Measurements from ENCODE around the gene ANGEL1. TPM values are rescaled to one million over a fixed set of nuclear protein-coding genes. Genes with fewer than 3 reads are reported as not detected.

ANGEL1 gene
- total RNA-seq, 4 donors from 2014 or later = 10.9 to 23.8 (median 17.4) TPM

DNA sequence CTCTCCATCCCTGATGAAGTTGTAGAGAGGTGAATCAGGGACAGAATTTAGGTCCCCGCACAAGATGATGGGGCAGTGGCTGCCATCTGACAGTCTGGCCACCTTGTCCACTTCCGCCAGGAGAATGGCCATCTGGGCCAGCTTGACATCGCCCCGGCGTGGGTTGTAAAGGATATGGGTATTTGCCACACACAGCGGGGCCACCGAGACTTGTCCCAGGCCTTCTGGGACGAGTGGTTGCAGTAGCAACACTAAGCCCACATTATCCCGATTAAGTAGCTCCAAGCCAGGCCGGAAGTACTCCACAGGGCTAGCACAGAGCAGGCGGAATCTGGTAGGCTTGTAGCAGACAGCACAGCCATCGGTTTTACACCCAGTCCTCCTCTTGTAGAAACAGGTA lies 6.2 kb downstream of the ANGEL1 start:
- TF ChIP-seq, protein P1, sequence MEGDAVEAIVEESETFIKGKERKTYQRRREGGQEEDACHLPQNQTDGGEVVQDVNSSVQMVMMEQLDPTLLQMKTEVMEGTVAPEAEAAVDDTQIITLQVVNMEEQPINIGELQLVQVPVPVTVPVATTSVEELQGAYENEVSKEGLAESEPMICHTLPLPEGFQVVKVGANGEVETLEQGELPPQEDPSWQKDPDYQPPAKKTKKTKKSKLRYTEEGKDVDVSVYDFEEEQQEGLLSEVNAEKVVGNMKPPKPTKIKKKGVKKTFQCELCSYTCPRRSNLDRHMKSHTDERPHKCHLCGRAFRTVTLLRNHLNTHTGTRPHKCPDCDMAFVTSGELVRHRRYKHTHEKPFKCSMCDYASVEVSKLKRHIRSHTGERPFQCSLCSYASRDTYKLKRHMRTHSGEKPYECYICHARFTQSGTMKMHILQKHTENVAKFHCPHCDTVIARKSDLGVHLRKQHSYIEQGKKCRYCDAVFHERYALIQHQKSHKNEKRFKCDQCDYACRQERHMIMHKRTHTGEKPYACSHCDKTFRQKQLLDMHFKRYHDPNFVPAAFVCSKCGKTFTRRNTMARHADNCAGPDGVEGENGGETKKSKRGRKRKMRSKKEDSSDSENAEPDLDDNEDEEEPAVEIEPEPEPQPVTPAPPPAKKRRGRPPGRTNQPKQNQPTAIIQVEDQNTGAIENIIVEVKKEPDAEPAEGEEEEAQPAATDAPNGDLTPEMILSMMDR (IDR thresholded peaks at IDR 0.05; ENCODE audit: low read depth) = no peak

DNA sequence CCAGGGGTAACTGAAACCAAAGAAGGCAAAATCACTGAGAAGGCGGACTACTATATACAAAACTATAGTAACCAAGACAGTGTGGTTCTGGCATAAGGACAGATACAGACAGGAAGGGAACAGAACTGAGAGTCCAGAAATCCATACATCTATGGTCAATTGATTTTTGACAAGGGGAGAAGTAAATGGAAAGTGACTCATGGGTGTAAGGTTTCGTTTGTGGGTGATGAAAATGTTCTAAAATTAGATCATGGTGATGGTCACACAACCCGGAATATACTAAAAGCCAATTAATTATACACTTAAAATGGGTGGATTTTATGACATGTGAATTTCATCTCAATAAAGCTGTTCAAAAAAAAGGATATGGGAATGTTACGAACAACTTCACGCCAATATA lies 18.7 kb downstream of the ANGEL1 start:
- TF ChIP-seq, protein P1 (IDR thresholded peaks at IDR 0.05; ENCODE audit: low read depth) = no peak

DNA sequence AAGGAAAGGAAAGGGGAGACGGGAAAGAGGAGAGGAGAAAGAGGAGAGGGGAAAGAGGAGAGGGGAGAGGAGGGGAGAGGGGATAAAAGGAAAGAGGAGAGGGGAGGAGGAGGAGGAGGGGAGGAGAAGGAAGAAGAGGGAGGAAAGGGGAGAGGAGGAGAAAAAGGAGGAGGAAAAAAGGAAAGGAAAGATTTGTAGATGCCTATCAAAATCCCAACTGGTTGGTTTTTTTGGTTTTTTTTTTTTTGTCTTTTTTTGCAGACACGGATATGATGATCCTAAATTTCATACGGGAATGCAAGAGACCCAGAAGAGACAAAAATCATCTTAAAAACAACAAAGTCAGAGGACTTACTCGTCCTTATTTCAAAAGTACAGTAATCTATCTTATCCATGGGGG lies 19.4 kb downstream of the ANGEL1 start:
- TF ChIP-seq, protein P1 (IDR thresholded peaks at IDR 0.05; ENCODE audit: low read depth) = no peak

DNA sequence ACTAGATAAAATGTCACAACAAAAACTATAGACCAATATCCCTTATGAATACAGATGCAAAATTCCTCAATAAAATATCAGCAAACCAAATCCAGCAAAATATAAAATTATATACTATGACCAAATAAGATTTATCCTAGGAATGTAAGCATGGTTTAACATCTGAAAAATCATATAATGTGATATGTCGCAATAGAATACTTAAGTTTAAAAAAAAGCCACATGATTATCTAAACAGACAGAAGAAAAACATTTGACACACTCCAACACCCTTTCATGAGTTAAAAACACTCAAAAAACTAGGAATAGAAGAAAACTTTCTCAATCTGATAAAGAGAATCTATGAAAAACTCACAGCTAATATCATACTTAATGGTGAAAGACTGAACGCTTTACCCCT lies 20.3 kb downstream of the ANGEL1 start:
- TF ChIP-seq, protein P1 (IDR thresholded peaks at IDR 0.05; ENCODE audit: low read depth) = no peak

DNA sequence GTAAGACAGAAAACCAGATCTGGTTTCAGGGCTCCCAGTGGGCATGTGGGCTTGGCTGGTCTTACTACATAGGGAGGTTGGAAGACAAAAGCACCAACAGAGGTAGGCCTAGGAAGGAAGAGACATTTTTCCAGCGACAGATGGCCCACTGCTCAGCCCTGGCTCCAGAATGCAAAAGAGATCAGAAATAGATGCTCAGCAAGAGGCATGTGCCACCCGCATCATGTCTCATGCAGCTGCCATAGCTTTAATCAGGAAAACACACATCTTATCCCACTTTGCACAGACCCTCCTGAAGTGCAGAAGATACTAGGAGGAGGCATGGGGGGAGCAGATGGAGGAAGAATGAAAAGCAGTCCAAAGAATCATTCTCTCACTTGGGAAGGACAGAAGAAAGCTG lies 26.1 kb downstream of the ANGEL1 start:
- TF ChIP-seq, protein P1 (IDR thresholded peaks at IDR 0.05; ENCODE audit: low read depth) = no peak

DNA sequence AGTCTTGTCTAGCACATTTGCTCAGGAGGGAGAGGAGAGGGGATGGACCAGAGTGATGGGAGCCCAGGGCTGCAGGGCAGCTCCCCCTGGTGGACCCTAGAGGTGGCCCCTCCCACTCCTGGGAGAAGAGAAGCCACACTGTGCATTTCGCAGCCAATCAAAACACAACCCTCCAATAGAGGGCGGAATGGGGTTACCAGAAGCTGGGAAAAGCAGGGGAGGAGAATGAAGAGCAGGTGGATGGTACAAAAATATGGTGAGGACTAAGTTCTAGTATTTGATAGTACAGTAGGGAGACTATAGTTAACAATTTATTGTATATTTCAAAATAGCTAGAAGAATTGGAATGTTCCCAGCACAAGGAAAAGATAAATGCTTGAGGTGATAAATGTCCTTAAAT lies 27.8 kb downstream of the ANGEL1 start:
- TF ChIP-seq, protein P1 (IDR thresholded peaks at IDR 0.05; ENCODE audit: low read depth) = no peak

DNA sequence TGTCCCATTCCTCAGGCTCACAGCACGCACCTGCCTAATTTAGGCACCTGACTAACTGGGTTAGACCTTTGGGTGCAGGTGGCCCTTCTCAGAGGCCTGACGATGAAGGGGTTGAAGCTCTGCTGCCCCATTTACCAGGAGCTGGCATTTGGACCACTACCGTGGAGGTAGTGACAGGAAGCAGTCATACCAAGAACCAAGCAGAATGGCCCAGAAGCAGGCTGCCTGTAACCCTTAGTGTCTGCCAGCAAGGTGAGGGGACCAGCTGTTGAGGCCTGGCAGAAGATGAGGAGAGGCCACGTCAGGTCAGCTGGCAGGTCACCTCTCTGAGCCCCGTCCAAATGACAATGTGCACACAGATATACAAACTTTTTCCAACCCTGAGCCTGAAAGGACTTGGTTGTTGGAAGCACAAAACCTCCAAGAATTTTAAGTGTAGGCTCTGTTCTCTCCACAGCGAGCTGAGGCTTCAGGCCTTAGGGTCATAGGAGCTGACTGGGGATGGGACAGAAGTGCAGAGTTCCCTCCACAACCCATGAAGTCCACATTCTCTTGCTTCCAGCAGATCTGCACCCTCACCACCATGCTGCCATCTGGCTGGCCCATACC lies 28.3 kb downstream of the ANGEL1 start:
- TF ChIP-seq, protein P1 (IDR thresholded peaks at IDR 0.05; ENCODE audit: low read depth) = no peak

Measured in subcutaneous adipose tissue (tissue), 4 donors.